HG02884 (cell line): Measurements from ENCODE around the gene AUTS2.

Experiments
- ATAC-seq: cut with Tn5 transposase; IDR thresholded peaks from one replicate; pipeline ENCODE4 v1.9.1; 2021; ENCODE audit warnings: mild to moderate bottlenecking, moderate library complexity; ENCODE audit not compliant: unreplicated experiment

Gene AUTS2

DNA sequence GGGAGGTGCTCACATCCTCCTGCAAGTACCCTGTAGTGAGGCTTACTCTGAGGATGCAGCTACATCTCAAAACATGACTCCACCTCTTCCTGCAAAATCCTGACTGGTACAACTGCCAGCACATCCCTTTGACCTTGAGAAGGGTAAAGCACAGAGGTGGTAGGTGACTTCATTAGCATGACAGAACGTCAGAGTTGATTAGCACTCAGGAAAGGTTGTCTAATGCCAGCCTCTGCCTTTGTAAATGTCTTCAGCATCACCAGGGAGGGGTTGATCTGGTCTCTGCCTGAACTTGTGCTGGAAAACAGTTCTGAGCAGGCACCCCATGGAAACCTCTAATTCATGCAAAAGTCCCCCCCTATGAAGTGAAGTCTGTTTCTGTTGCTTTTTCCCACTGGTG lies 942.4 kb downstream of the AUTS2 start:
- ATAC-seq: no peak

DNA sequence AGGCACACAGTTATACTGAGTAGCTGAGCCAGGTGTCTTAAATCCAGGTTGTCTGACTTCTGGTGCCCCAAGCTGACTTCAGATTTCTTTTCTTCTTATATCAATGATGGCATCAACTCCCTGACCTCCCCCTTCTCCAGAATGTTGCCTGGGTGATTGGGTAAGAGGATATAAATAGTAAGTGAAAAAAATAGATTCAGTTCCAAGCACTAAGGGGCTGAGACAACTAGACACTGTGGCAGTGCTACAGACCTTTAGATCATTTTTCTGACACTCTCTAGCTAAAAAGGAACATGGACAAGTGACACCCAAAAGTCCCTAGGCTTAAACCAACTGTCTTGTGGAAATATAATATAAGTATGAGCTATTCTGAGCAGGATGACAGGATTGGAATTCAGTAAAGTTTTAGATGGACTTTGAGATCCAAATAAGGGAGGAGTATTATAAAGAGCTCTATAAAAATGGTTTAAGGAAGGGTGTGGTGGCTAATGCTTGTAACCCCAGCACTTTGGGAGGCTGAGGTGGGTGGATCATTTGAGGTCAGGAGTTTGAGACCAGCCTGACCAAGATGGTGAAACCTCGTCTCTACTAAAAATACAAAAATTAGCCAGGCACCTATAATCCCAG lies 944.6 kb downstream of the AUTS2 start:
- ATAC-seq: no peak

DNA sequence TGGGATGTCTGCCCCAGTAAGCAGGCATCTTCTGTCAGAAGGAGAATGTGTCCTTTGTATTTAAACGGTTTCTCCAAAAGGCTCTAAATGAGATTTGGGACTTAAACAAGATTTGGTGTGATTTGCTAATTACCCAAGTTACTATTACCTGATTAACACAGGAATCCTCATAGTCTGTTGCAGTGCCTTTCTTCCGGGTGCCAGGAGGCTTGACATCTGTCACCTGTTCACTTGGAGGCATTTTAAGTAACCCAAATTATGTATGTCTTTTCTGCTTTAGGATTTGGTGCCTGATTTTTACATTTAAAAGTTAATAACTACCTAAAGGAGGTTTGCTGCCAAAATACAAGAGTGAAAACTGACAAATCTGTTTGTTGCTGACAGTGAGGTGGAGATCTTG lies 945.7 kb downstream of the AUTS2 start:
- no peak for ATAC-seq

DNA sequence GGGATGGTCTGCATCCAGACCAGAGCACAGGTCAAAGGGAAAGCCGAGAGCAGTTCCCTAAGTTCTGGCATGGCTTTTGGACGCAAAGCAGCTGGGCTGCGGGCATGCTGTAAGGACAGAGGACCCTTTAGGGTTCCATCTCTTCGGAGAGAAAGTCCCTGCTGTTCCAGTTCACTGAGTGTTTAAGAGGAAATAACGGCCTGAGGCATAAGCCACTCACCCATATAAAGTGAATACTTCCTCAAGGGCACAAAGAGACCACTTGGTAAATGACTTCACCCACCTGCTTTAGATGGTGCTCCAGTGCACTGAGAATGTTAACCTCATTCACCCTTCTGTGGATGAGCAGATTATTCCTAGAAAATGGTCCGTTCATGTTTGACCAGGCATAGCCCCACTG lies 946.9 kb downstream of the AUTS2 start:
- ATAC-seq: no peak

DNA sequence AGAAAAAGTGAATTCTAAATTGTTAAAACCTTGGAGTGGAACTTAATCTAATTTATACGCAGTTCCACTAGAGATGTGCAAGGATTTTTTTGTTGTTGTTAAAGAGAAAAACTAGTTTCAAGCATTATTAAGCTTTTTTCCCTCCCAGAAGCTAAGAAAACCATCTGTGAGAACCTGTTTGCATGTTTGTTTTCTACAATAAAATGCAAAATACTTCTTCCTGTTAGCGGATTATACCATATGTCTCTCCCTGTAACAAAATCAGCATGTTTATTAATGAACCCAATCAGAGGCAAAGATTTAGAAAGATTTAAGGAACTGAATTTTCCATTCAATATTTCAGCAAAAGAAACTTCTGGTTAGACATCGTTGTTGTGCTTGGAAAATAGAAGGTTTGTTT lies 953.9 kb downstream of the AUTS2 start:
- ATAC-seq: no peak

DNA sequence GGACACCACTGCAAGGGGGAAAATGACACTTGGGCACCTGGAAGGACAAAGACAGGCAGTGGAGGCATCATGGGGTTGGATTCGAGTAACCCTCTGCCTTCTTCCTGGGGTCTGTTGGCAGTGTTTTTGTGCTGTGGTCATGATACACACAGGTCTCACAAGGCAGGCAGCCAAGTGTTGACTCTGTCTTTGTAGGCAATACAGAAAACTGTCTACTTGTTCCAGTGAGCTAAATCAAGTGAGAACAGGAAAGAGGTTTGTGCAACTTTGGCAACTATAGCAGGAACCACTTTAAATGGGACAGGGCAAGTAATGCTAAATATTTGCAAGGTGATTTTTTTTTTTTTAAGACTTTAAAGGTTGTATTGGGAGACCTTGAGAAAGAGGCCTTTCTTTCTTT lies 955.1 kb downstream of the AUTS2 start:
- no peak for ATAC-seq

DNA sequence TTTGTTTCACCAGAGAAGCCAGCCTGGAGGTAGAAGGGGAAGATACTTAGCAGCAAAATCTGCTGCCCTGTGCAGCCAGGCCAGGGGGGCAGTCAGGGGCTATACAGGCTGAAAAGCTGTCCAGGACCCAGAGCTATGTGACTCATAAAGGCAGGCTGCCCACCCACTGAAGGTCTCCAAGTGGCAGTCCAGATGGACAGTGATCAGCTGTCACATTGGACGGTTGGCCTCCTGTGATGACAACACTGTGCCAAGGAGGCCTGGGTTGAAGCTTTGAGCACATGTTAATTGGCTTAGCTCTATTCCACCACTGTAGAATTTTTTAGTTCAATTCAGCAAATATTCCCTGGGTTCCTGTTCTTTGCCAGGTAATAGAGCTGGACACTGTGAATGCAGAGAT lies 956.4 kb downstream of the AUTS2 start:
- no peak for ATAC-seq

DNA sequence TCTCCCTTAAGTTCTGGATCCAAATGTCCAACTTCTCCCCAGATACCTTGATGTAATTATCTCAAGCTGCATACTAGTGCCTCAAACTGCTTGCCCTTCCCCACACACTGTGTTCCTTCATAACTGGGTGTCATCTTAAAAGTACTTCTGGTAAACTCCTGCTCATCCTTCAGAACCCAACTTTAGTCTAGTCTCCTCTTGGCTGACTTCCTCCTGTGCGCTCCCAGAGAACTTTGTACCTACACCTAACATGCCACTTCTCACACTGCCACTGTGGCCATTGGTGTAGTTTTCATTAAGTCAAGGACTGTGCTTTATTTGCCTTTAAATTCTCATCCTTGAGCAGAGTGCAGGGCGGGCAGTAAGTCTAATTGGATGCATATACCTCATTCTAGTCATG lies 958.5 kb downstream of the AUTS2 start:
- ATAC-seq: no peak

DNA sequence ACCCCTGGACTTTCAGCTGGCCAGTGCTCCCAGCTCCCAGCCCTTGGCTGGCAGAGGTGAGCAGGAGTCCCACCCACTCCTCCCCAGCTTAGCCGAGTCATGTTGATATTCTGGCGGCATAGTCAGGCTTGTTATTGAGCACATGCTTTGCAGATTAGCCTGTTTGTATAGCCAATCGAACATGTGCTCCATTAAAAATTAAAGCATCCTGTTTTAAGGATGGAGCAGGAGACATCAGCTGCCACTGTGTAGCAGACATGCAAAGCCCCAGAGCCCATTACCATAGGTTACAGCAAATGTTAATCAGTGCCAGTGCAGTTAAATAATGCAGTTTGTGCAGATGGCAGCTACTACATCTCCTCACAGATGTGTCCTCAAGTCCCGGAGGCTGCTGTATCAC lies 959.1 kb downstream of the AUTS2 start:
- no peak for ATAC-seq

DNA sequence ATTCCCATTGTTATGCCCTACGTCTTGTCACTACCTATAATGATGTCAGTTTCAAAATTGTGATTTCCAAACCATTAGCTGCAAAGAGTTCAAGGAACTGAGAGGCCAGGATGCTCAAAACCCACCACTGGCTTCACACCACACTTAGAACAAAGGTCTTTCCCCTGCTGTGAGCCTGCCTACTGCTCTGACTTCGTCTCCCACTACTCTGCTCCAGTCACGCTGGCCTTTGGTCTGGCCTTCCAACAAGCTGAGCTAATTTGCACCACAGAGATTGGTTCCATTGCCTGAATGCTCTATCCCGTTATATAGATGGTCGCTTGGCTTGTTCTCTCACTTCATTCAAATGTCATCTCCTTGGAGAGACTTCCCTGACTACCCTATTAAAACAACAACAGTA lies 961.5 kb downstream of the AUTS2 start:
- ATAC-seq: no peak

DNA sequence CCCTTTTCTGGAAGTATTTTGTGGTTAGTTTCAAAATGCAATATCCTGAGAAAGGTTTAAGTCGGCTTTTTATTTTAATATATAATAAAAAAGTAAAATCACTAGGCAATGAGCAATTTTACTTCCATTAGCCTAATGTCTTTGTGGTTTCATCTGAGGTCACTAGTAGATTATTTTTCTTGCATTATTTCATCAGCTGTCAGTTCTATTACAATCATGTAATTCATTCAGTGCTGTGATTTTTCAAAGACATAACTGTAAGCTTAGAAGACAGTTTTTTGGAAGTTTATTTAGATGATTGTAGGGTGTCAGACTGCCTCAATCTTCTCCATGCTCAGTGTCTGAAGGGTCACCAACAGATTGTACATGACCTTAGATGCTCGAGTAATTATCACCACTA lies 965.7 kb downstream of the AUTS2 start:
- ATAC-seq: no peak

DNA sequence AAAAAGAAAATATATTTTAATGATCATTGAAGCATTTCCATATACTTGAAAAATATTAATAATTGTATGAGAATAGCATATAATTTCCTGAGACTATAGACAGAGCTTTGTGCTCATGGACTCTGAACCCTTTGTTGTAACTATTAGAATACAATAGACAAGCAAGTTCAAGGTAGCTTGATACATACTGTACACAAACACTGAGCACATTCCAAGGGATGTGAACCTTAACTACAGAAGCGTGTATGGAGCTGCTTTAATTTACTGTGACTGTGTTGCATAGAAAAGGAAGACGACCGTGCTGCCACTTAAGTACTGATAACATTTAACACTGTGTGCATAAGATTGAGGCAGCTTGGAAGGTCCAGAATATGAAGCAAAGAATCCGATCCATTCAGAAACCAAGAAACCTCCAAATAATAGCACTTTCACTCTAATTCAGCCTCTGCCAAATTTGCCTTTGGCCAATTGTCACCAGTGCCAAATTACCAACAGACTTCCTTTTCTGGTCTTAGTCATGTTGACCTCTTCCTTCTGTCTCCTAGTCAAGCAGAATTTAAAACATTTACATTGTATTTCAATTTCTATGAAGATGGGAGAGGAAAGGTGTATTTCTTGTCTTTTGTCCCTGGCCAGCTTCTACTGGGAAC lies 967.6 kb downstream of the AUTS2 start:
- ATAC-seq: no peak

DNA sequence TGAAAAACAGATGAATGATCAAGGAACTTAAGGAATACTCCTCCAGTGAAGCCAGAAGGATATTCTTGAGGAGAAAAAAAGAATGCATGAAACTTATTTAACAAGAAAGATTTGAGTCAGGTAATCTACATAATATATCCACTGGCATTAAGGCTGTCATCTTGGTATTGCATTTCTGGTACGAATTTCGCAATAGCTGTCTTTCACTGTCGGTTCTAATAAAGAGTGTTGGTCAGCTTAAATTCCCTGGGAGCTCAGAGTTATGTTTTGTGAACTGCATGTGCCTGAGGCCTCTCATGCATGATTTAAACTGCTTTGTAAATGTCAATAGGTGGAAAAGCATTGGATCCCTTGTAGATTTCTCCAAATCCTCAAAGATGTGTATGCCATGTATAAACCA lies 968.4 kb downstream of the AUTS2 start:
- ATAC-seq: no peak

DNA sequence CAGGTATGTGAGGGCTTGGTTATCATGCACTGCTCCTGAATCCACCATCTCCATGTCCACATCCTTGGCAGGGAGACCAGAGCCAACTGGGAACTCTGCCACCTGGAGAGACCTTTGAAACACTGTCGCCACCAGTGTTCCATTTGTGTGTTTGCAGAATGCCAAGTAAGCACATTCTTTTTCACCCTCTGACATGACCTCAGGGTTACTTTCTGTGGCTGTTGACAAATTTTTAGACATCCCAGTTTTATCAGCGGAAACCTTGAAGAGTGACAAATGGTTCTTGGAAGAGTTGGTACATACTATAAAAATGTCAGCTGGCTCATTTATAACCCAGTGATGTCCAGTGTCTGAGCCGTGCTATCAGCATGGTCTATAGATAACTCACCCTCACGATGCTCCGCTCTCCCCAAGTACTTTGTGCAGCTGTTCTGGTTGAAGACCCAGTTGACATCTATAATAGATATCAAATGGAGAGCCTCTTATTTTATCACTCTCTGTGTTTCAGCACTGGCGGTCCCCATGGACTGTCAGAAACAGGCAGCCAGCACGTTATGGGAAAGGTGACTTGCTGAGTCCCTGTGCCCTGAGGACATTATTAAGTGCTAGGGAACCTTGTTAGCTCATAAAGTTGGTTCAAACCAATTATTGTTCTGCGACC lies 970.5 kb downstream of the AUTS2 start:
- ATAC-seq: no peak

DNA sequence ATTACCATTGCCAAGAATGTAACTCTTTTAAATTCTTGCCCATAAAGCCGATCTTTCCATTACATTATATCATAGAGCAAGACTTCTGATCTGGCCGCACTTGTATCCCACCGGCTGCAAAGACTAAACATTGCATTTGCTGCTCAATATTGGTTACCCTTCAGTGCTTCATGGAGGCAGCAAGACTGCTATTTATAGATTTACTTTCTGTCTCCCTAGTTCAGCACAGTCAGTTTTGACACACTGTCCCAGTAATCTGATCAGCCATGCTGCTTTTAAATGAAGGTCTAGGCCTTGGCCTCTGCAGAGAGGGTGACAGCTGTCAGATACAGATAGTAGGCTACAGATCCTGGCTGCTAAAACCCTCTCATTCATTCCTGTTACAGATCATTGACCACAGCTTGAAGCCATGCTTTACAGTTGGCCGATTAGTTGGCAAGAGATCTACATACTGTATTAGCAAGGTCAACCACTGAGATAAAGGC lies 971.1 kb downstream of the AUTS2 start:
- no peak for ATAC-seq

DNA sequence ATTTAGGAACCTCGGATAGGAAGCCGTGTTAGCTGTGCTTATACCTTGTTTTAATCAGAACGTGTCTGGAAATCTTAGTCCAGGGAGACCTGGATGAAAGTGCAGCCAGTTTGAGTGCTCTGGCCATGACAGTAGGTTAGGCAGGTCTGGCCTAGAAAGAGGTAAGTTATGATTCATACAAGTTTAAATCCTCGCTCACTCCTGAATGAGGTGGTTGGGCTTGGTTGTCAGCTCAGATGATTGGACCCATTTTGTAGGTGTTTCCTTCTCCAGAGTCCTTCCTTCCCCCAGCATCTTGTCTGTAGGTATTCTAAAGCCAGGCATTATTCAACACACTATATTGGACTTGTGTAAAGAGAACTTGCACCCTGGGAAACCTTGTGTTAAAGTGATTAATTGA lies 971.8 kb downstream of the AUTS2 start:
- no peak for ATAC-seq

DNA sequence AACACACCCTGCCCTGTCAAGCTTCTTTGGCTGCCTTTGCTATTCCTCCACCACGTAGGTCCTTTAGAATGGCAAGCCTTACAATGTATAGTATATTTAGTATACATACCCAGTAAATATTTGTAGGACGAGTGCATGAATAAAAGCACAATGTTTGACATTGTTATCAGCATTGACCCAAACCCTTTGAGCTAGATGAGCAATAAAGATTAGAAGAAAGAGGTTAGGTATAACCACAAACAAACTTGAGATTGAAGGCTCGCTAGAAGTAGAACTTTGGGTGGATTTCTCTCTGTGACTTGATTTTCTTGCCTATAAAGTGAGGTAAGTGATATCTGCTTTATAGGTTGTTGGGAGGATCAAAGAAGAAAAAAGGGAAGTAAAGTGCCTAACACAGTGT lies 972.7 kb downstream of the AUTS2 start:
- ATAC-seq: no peak

DNA sequence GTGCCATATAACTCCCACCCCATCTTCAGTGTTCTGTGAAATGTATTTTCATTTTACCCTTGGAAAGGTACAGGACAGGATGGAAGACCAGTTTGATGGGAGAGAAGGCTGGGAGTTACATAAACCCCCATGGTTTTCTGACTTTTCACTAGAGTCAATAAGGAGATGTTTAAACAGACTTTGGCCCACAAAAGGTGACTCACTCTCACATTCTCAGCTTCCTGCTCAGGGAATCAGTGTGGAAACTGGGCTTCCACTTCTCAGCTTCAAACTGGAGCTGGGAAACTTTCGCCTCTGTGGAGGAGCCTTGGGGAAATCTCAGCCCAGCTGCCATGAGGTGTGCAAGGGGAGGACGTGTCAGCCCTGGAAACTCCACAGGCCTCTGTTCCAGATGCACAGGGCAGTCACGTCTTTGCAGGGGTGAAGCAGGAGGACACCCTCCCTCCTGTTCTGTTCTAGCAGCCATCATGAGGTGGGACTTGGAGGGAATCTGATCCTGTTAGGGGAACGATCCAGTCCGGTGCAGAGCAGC lies 973.2 kb downstream of the AUTS2 start:
- ATAC-seq: no peak

DNA sequence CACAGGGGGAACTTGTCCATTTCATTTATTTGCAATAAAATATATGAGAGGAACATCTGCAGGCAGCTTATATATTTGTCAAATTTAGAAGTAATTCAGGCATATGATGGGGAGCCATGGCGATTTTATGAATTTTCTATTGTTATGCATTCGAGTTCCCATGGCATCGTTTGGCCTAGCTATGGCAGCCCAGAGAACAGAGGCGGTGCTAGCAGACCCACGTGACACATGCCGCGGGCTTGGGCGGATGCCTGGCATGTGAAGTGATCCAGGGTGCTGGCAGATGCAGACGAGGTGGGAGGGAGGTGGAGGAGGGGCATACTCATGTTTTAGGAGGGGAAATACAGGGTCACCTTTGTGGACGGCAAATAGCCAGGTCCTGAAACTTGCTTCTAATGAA lies 973.7 kb downstream of the AUTS2 start:
- ATAC-seq: no peak

DNA sequence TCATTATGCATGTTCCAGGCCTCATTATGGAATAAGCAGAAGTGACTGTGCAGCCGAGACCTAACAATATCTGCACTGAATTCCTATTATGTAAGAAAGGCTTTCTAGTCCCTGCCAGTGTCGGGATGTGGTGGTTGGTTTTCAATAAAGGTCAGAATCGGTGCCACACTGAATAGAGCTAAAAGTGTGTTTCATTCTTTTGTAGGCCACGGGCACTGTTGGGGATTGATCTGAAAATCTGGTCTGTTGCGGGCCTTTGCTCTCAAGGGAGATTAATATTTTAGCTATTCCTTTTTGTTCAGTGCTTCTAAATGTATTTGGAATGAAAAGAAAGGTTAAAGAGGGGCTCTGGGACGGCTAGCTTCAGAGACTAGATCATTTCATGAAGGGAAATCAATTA lies 974.3 kb downstream of the AUTS2 start:
- no peak for ATAC-seq

DNA sequence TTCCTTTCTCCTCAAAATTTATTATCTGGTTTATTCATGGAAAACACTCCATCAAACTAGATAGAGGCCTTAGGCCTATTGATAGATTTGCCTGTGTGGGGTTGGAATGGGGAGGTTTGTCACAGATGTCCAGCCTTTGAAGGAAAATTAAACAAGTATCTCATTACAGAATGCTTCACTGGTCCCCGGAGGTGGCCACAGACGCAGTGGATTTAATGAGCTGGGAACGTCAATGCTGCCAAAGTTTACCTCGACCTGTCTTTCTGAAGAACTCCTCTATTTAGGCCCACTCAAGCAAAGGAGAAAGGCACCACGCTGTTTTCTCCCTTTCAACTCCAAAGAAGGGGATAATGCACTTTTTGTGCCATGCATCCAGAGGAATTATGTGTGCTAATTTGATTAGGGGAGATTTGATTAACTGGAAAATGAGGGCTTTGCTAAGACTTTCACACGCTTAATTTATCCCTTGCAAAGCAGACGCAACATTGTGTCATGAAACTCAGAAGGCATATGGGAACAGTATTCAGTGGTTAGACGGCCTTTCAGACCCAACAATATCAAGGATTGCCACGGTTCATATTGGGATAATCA lies 974.9 kb downstream of the AUTS2 start:
- ATAC-seq: no peak

DNA sequence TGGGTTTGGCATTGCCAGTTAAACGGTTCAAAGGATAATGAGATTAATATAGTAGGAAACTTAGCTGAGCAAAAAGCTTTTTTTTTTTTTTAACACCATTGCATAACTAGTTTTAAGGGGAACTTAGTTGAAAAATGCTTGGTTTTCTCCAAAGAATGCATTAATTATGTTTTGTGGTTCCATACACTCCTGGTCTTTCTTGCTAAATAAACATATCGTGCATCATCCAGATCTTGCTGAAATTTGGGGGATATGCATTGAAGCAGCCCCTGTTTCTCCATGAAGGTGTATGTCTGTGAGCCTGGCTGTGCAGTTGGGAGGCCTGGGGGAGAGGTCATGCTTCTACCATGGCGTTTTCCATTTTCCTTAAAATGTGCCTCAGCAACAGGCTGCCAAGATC lies 975.4 kb downstream of the AUTS2 start:
- no peak for ATAC-seq
